Hepatocyte (in vitro differentiated cells): ENCODE results near the gene COBL.

Experiments used
- CTCF ChIP-seq: fragments of 200-600 bp; sonication (generic); IDR thresholded peaks from 2 replicates; pipeline ENCODE4 v1.5.1; 2016; ENCODE audit warnings: antibody characterized with exemption, mild to moderate bottlenecking; ENCODE audit not compliant: poor library complexity
- EZH2phosphoT487 ChIP-seq: fragments of 200-600 bp; sonication (generic); IDR thresholded peaks from one replicate; pipeline ENCODE4 v1.6.1; 2018; ENCODE audit warnings: antibody characterized with exemption, mild to moderate bottlenecking, low read depth, moderate library complexity; ENCODE audit not compliant: unreplicated experiment, severe bottlenecking

GRCh38 chr7:51189777-51190176 lies 126.8 kb downstream of the COBL start:
- no peak for TF ChIP-seq CTCF
- TF ChIP-seq EZH2phosphoT487: no peak
